Measurements from ENCODE around the gene GLS2.

GLS2 gene

DNA sequence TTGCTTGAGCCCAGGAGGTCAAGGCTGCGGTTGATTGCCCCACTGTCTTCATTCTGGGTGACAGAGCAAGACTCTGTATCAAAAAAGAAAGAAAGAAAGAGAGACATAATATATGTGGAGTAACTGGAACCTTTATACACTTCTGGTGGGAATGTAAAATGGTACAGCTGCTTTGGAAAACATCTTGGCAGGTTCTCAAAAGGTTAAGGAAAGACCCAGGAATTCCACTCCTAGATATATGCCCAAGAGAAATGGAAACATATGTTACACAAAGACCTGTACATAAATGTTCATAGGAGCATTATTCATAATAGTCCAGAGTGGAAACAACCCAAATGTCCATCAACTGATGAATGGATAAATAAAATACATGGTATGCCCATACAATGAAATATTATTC is 40.9 kb upstream of the GLS2 start:
- no peaks in the 10 kb centered on the region for H3K4me1 ChIP-seq (ENCODE audit: low read length)
- TF ChIP-seq EZH2phosphoT487 (IDR thresholded peaks at IDR 0.05; ENCODE audit: low read depth), result no peak
- TF ChIP-seq, protein P1, sequence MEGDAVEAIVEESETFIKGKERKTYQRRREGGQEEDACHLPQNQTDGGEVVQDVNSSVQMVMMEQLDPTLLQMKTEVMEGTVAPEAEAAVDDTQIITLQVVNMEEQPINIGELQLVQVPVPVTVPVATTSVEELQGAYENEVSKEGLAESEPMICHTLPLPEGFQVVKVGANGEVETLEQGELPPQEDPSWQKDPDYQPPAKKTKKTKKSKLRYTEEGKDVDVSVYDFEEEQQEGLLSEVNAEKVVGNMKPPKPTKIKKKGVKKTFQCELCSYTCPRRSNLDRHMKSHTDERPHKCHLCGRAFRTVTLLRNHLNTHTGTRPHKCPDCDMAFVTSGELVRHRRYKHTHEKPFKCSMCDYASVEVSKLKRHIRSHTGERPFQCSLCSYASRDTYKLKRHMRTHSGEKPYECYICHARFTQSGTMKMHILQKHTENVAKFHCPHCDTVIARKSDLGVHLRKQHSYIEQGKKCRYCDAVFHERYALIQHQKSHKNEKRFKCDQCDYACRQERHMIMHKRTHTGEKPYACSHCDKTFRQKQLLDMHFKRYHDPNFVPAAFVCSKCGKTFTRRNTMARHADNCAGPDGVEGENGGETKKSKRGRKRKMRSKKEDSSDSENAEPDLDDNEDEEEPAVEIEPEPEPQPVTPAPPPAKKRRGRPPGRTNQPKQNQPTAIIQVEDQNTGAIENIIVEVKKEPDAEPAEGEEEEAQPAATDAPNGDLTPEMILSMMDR (IDR thresholded peaks at IDR 0.05; ENCODE audit: low read depth, low read length), result no peak
- no peaks in the 10 kb centered on the region for H3K9me3 ChIP-seq (ENCODE audit: insufficient read depth, low read length)
- no peaks in the 10 kb centered on the region for H3K79me2 ChIP-seq (ENCODE audit: low read length)
- H2AFZ ChIP-seq (ENCODE audit: low read depth, low read length), result no peak overlapping the region
- no peaks in the 10 kb centered on the region for H3K36me3 ChIP-seq (replicated peaks; ENCODE audit: low read depth, low read length)
- H4K20me1 ChIP-seq (ENCODE audit: insufficient read depth, low read length), result no peaks in the 10 kb centered on the region
- no peak overlapping the region for H3K9ac ChIP-seq (ENCODE audit: low read length)
- no peak overlapping the region for H3K4me3 ChIP-seq (ENCODE audit: low read length)
- H3K4me2 ChIP-seq (ENCODE audit: low read length), result no peak overlapping the region
- H3K27ac ChIP-seq (ENCODE audit: low read length), result no peak overlapping the region
- no peaks in the 10 kb centered on the region for H3K27me3 ChIP-seq (ENCODE audit: low read depth, low read length)

DNA sequence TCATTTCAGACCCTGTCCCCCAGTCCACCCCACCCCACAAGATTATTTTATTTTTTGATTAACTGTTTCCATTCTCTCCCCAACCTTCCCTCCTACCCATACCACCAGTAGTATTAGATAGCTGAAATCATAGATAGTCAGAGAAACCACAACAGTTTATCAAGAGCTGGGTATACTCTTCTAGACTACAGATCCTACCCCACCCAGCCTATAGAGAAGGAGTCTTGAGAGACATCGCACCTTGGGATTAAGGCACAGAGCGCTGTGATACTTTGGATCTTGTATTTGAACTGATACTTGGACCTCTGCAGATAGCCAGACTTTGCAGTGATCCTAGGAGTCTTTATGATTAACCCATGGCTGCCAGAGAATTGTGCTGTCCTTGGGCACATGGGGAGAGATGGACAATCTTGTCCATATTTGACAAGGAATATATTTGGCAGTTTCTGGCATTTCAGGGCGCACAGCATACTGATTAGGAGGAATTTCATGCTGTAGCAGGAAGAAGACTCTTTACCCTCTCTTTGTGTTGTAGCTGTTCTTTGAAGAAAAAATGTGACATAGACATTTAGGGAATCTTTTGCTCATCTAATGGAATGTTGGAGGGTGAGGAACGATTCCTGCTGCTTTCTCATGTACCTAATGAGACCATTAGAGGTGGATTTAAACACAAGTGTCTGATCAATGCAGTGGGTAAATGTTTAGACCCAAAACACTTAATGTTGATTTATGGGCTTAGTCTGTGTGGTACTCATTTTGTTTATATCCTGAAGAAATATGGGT is 34.6 kb upstream of the GLS2 start:
- H3K27ac ChIP-seq (ENCODE audit: low read length), result no peak overlapping the region
- peak overlapping the region; percentile 80 for H3K4me3 ChIP-seq (ENCODE audit: low read length)
- no peaks in the 10 kb centered on the region for H4K20me1 ChIP-seq (ENCODE audit: insufficient read depth, low read length)
- peak overlapping the region; percentile 67 for H3K9ac ChIP-seq (ENCODE audit: low read length)
- no peaks in the 10 kb centered on the region for H3K36me3 ChIP-seq (replicated peaks; ENCODE audit: low read depth, low read length)
- no peaks in the 10 kb centered on the region for H3K9me3 ChIP-seq (ENCODE audit: insufficient read depth, low read length)
- H3K27me3 ChIP-seq (ENCODE audit: low read depth, low read length), result no peaks in the 10 kb centered on the region
- peak overlapping the region; percentile 95 for H3K4me2 ChIP-seq (ENCODE audit: low read length)
- peaks cover 25% of the 10 kb centered on the region for H3K4me1 ChIP-seq (ENCODE audit: low read length)
- H2AFZ ChIP-seq (ENCODE audit: low read depth, low read length), result peak overlapping the region; percentile 71; the same call in 1 of the 2 replicates
- 0 out of 2 replicates have a peak, but pooled peaks cover 10% of the 10 kb centered on the region for H3K79me2 ChIP-seq (ENCODE audit: low read length)
- TF ChIP-seq EZH2phosphoT487 (IDR thresholded peaks at IDR 0.05; ENCODE audit: low read depth), result no peak
- TF ChIP-seq, protein P1 (IDR thresholded peaks at IDR 0.05; ENCODE audit: low read depth, low read length), result no peak

DNA sequence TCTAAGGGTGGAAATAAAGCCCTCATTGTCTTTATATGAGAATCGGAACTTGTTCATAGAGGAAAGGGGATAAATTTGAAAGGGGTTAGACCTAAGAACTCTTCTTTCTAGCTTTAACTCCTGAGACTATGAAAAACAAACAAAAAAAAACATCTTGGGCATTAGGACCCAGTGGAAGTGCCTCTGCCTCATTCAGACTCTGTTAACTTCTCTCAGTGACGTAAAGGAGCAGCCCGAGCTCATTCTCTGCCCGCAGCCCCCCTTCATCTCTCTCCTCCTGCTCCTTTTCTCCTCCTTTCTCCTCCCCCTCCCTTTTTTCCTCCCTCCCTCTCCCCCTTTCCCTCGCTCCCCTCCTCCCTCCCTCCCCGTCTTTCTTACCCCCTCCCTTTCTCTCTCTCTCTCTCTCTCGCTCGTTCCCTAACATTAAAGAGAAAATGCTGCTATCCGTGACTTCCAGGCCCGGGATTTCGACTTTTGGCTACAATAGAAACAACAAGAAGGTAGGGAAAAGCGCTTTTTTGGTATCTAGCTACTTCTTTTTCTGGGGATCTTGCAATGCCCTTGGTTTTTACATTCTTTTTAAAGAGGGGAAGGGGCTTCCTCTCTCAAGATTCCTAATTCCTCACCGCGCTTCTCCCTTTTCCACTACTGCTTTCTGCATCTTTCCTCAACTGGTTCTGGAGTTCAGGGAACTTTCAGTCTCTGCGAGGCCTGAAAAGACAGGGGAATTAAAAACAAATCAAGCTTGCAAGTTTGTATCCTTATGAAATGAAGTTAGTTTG is 33.8 kb upstream of the GLS2 start, which contains the start of gene RBMS2:
RBMS2 (plus strand) TSS at position 231 of the 782 bp plus-strand sequence; CDS start at position 435, 204 bp downstream.
- Histone ChIP-seq H3K9me3 (ENCODE audit: insufficient read depth, low read length) (no peaks in the 10 kb centered on the region), H3K27ac (ENCODE audit: low read length) (no peak within 1 kb of the TSS), H3K4me1 (ENCODE audit: low read length) (peaks cover 25% of the 10 kb centered on the region), H3K27me3 (ENCODE audit: low read depth, low read length) (no peaks in the 10 kb centered on the region), H3K79me2 (ENCODE audit: low read length) (0 out of 2 replicates have a peak, but pooled peaks cover 10% of the 10 kb centered on the region), H2AFZ (ENCODE audit: low read depth, low read length) (peak within 1 kb of the TSS; percentile 71), H3K9ac (ENCODE audit: low read length) (peak within 1 kb of the TSS; percentile 67), H3K4me3 (ENCODE audit: low read length) (peak within 1 kb of the TSS; percentile 80), H4K20me1 (ENCODE audit: insufficient read depth, low read length) (no peaks in the 10 kb centered on the region), H3K4me2 (ENCODE audit: low read length) (peak within 1 kb of the TSS; percentile 95), H3K36me3 (replicated peaks; ENCODE audit: low read depth, low read length) (no peaks in the 10 kb centered on the region)
- TF ChIP-seq, protein P1 (IDR thresholded peaks at IDR 0.05; ENCODE audit: low read depth, low read length), result no peak
- no peak for TF ChIP-seq EZH2phosphoT487 (IDR thresholded peaks at IDR 0.05; ENCODE audit: low read depth)

DNA sequence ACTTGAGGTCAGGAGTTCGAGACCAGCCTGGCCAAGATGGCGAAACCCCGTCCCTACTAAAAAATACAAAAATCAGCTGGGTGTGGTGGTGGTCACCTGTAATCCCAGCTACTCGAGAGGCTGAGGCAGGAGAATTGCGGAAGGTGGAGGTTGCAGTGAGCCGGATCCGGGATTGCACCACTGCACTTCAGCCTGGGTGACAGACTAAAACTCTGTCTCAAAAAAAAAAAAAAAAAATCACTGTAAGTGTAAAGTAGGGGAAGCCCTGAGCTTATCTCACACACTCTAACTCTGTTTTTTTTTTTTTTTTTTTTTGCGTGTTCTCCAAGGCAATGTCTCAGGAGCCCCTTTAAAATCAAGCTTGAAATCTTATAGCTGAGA is 33.2 kb upstream of the GLS2 start:
- H3K36me3 ChIP-seq (replicated peaks; ENCODE audit: low read depth, low read length), result no peaks in the 10 kb centered on the region
- no peak for TF ChIP-seq EZH2phosphoT487 (IDR thresholded peaks at IDR 0.05; ENCODE audit: low read depth)
- TF ChIP-seq, protein P1 (IDR thresholded peaks at IDR 0.05; ENCODE audit: low read depth, low read length), result no peak
- peaks cover 25% of the 10 kb centered on the region for H3K4me1 ChIP-seq (ENCODE audit: low read length)
- peak overlapping the region; percentile 67 for H3K9ac ChIP-seq (ENCODE audit: low read length)
- 0 out of 2 replicates have a peak, but pooled peaks cover 10% of the 10 kb centered on the region for H3K79me2 ChIP-seq (ENCODE audit: low read length)
- H3K4me2 ChIP-seq (ENCODE audit: low read length), result peak overlapping the region; percentile 95
- H3K4me3 ChIP-seq (ENCODE audit: low read length), result peak overlapping the region; percentile 80
- no peaks in the 10 kb centered on the region for H4K20me1 ChIP-seq (ENCODE audit: insufficient read depth, low read length)
- no peaks in the 10 kb centered on the region for H3K27me3 ChIP-seq (ENCODE audit: low read depth, low read length)
- no peaks in the 10 kb centered on the region for H3K9me3 ChIP-seq (ENCODE audit: insufficient read depth, low read length)
- peak overlapping the region; percentile 71 for H2AFZ ChIP-seq (ENCODE audit: low read depth, low read length)
- H3K27ac ChIP-seq (ENCODE audit: low read length), result no peak overlapping the region

All from OCI-LY3 (cell line).